Neural cell (in vitro differentiated cells): ENCODE results near the gene TMBIM1.

ENCODE experiments used
- CTCF ChIP-seq: fragments of 450-650 bp; IDR thresholded peaks from 2 replicates; pipeline ENCODE4 v1.5.1; 2014; ENCODE audit warnings: antibody characterized with exemption, mild to moderate bottlenecking, moderate library complexity; ENCODE audit not compliant: poor library complexity, severe bottlenecking
- EP300 ChIP-seq: fragments of 450-650 bp; conservative IDR thresholded peaks from 2 replicates; pipeline ENCODE4 v1.6.1; 2014; ENCODE audit warnings: antibody characterized with exemption, mild to moderate bottlenecking, moderate library complexity; ENCODE audit not compliant: poor library complexity, severe bottlenecking
- EZH2 ChIP-seq: fragments of 200-600, 300-800 bp; shearing (Covaris generic), sonication (generic); IDR thresholded peaks from 2 replicates; pipeline ENCODE4 v1.6.1; 2014; ENCODE audit warnings: antibody characterized with exemption, low read length, borderline replicate concordance, mild to moderate bottlenecking; ENCODE audit not compliant: insufficient read depth, poor library complexity, severe bottlenecking
- POLR2AphosphoS5 ChIP-seq: IDR thresholded peaks from 2 replicates; pipeline ENCODE4 v1.6.1; 2012
- SMC3 ChIP-seq: fragments of 450-650 bp; conservative IDR thresholded peaks from 2 replicates; pipeline ENCODE4 v1.6.1; 2014; ENCODE audit warnings: antibody characterized with exemption, mild to moderate bottlenecking, moderate library complexity; ENCODE audit not compliant: poor library complexity
- TAF1 ChIP-seq: IDR thresholded peaks from 2 replicates; pipeline ENCODE4 v1.6.1; 2012; ENCODE audit warnings: low read depth

GRCh38 chr2:218301176-218301819 lies 9.0 kb upstream of the TMBIM1 start:
- TF ChIP-seq POLR2AphosphoS5 (no peak), TAF1 (no peak), EZH2 (no peak), EP300 (no peak), CTCF (peak; percentile 94), SMC3 (peak; percentile 87)
